Activated T-helper 17 cell treated with anti-CD3 and anti-CD28 coated beads, Interleukin-2, amount 50 U/mL, for 72 hours (primary cell): Measurements from ENCODE around the gene CD226. TPM values are rescaled to one million over a fixed set of nuclear protein-coding genes. Genes with fewer than 3 reads are reported as not detected.
"Not testable (repeated sequence)": the region's sequence is repeated elsewhere in the genome, so short reads cannot be mapped to it uniquely, and the experiment has no call there.

Source experiments
- ATAC-seq: fragments of 150-1000 bp; cut with Tn5 transposase; replicated peaks from 2 replicates; pipeline ENCODE4 v1.10.0; 2021; ENCODE audit warnings: mild to moderate bottlenecking, moderate library complexity
- H3K27ac Mint-ChIP-seq: one replicate; pipeline ENCODE4 v1.8.0; 2022; ENCODE audit warnings: mixed read lengths
- H3K27me3 Mint-ChIP-seq: one replicate; pipeline ENCODE4 v1.8.0; 2022; ENCODE audit warnings: mixed read lengths
- H3K36me3 Mint-ChIP-seq: one replicate; pipeline ENCODE4 v1.8.0; 2022; ENCODE audit warnings: low read depth, mild to moderate bottlenecking, mixed read lengths
- H3K4me1 Mint-ChIP-seq: one replicate; pipeline ENCODE4 v1.8.0; 2022; ENCODE audit warnings: mixed read lengths
- H3K4me3 Mint-ChIP-seq: one replicate; pipeline ENCODE4 v1.8.0; 2022; ENCODE audit warnings: mild to moderate bottlenecking, mixed read lengths
- H3K9me3 Mint-ChIP-seq: one replicate; pipeline ENCODE4 v1.8.0; 2022; ENCODE audit warnings: mixed read lengths
- total RNA-seq, 2 donors: library from RNA; stranded (reverse); gene quantifications; one replicate each; pipeline ENCODE4 v1.2.3, GENCODE V29; 2022

CD226 gene
- total RNA-seq, 2 donors from 2014 or later = 136 to 146 TPM

DNA sequence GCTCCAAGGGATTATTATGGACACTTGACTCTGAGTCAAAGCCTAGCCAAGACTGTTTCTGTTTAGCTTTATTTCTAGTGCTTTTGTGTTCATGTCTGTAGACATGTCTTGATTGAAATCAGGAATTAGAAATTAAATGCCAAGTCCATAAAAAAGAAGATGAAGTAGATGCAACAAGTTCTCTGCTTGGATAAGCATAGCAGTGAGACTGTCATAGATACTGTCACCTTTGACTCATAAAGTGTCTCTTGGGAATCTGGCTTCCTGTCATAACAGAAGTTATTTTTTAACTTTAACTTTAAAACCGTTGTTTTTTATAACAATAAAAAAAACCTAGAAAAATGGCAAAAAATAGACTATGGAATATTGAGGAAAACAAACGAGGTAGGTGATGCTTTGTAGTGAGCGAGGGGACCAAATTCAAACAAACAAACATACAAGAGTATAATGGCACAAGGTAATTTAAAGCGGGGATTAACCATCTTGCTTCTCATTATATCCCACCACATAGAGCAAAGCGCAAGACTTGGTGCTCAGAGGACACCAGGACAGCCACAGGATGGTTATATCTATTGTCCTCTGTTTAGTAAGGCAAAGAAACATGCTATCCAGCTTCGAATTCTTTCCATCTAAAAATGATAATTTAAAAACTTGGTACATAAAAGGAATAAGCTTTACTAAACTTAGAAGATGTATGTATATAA, 64.6 kb downstream of the CD226 start:
- H3K4me1 Mint-ChIP-seq = peaks cover 44% of the 10 kb centered on the region
- H3K36me3 Mint-ChIP-seq = peaks cover 89% of the 10 kb centered on the region
- ATAC-seq = peak; percentile 7

DNA sequence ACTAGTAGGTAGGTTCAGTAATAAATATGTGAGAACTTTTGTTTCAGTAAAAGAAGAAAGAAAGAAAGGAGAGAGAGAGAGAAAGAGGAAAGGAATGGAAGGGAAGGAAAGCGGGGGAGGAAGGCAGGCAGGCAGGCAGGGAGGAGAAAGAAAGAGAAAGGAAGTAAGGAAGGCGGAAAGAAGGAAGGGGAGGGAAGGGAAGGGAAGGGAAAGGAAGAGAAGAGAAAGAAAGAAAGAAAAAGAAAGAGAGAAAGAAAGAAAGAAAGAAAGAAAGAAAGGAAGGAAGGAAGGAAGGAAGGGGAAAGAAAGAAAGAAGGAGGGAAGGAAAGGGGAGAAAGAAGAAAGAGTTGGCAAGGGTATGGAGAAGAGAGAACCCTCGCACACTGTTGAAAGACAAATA, 67.6 kb downstream of the CD226 start:
- peaks cover 31% of the 10 kb centered on the region for H3K4me1 Mint-ChIP-seq
- H3K27ac Mint-ChIP-seq = peak overlapping the region; percentile 70
- H3K4me3 Mint-ChIP-seq = no peak overlapping the region
- H3K9me3 Mint-ChIP-seq = no peaks in the 10 kb centered on the region
- no peak for ATAC-seq
- no peaks in the 10 kb centered on the region for H3K27me3 Mint-ChIP-seq
- peaks cover 92% of the 10 kb centered on the region for H3K36me3 Mint-ChIP-seq

More for the DNA sequence above, 64.6 kb downstream of the CD226 start:
- Mint-ChIP-seq H3K9me3 (no peaks in the 10 kb centered on the region), H3K4me3 (peak overlapping the region; percentile 85), H3K27me3 (no peaks in the 10 kb centered on the region), H3K27ac (peak overlapping the region; percentile 100)

DNA sequence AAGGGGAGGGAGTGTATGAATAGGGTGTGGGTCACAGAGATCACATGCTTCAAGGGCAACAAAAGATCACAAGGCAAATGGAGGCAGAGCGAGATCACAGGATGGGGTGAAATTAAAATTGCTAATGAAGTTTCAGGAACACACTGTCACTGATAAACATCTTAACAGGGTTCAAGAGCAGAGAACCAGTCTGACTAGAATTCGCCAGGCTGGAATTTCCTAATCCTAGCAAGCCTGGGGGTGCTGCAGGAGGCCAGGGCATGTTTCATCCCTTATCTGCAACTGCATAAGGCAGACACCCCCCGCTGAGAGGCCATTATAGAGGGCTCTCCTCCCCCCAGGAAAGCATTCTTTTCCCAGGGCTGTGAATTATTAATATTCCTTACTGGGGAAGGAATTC, 68.6 kb downstream of the CD226 start:
- H3K27me3 Mint-ChIP-seq, ATAC-seq, H3K4me3 Mint-ChIP-seq, H3K9me3 Mint-ChIP-seq: not testable (repeated sequence)
- peaks cover 29% of the 10 kb centered on the region for H3K4me1 Mint-ChIP-seq
- H3K27ac Mint-ChIP-seq = peak overlapping the region; percentile 70
- H3K36me3 Mint-ChIP-seq = peaks cover 91% of the 10 kb centered on the region

DNA sequence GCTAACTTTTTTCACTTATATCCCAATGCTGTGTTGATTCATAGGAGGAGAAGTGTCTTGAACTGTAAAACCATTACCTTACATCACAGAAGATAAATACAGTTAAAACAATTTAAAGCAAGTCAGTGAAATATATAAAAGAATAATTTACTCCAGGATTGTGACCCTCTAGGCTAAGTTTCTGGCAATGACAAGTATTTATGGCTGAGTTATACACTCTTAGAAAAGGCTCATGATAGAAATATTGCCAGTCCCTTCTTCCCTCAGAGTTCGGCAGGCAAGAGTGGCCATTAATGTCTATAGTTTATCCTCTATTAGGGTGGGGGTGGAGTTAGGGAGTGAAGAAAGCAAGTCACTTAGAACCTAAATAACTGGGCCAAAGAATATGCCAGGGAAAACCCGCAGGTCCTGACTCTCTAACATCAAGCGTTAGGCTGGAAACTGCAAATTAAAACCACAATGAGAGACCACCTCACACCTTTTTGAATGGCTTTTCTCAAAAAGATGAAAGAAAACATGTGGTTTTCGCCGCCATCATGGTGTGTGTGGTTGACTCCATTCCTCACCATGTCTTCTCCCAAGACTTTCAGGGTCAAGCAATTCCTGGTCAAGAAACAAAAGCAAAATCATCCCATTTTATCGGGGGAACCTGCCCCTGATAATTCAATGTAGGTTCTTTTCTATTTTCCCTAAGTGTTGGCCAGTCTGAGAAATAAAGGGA, 69.3 kb downstream of the CD226 start:
- peaks cover 88% of the 10 kb centered on the region for H3K36me3 Mint-ChIP-seq
- peaks cover 28% of the 10 kb centered on the region for H3K4me1 Mint-ChIP-seq
- H3K9me3 Mint-ChIP-seq = no peaks in the 10 kb centered on the region
- no peak for ATAC-seq
- H3K27me3 Mint-ChIP-seq = no peaks in the 10 kb centered on the region
- H3K27ac Mint-ChIP-seq = peak overlapping the region; percentile 36
- H3K4me3 Mint-ChIP-seq = no peak overlapping the region

DNA sequence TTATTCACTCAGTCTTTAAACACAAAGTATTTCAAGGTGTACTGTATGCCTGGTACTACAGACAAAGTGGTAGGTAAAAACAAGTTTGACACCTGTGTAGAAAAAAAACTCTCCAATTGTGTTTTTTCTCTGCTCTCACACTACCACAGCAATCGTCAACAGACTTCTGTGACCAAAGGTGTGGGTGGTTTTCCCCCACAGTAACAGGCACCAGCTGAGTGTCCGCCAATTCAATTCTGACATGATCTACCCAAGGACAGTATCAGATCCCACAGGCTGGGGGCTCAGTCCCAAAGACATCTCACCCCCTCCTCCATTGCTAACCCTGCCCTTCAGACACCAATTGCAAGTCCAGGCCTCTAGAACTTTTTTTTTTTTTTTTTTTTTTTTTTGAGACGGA, 71.2 kb downstream of the CD226 start:
- H3K27ac Mint-ChIP-seq = peak overlapping the region; percentile 17
- no peaks in the 10 kb centered on the region for H3K27me3 Mint-ChIP-seq
- H3K4me3 Mint-ChIP-seq = no peak overlapping the region
- no peaks in the 10 kb centered on the region for H3K9me3 Mint-ChIP-seq
- peaks cover 93% of the 10 kb centered on the region for H3K36me3 Mint-ChIP-seq
- peaks cover 27% of the 10 kb centered on the region for H3K4me1 Mint-ChIP-seq
- ATAC-seq = no peak

DNA sequence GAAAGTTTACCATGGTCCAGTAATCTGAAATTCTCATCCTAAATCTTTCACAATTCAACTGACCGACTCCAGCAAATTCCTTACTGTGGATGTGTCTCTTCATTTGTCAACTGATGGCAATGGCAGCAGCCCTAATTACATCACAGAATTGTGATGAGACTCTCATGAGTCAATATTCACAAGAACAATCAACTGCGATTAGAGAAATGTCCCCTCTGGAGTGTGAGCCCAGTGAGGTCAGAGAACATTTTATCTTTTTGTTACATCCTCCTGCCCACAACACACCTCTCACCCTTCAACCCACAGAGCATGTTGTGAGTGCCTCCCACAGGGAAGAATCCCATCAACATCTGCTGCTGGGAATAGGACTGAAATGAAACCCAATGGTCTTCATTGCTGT, 73.6 kb downstream of the CD226 start:
- H3K4me3 Mint-ChIP-seq = no peak overlapping the region
- peak overlapping the region; percentile 42 for H3K27ac Mint-ChIP-seq
- H3K36me3 Mint-ChIP-seq = peaks cover 91% of the 10 kb centered on the region
- peaks cover 30% of the 10 kb centered on the region for H3K4me1 Mint-ChIP-seq
- H3K9me3 Mint-ChIP-seq = no peaks in the 10 kb centered on the region
- ATAC-seq = no peak
- no peaks in the 10 kb centered on the region for H3K27me3 Mint-ChIP-seq

DNA sequence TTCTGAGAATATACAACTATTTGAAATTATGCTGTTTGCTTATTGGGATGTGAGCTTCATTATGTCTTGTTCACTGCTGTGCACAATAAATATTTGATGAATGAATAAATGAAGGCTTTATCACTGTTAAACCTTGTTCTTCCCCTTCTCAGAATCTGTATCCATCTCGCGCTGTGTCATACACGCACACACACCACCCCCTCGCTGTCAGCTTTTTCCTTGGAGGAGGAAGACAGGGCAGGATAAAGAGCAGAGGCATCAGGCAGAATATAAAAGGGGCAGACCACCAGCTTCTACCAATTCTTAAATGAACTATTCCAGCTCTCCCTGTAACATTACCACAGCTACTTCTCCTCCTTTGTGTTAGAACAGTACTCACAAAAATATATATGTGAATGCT, 75.0 kb downstream of the CD226 start:
- Mint-ChIP-seq H3K4me3 (no peak overlapping the region), H3K36me3 (peaks cover 91% of the 10 kb centered on the region), H3K4me1 (peaks cover 30% of the 10 kb centered on the region), H3K27me3 (no peaks in the 10 kb centered on the region), H3K9me3 (no peaks in the 10 kb centered on the region), H3K27ac (peak overlapping the region; percentile 73)
- no peak for ATAC-seq

DNA sequence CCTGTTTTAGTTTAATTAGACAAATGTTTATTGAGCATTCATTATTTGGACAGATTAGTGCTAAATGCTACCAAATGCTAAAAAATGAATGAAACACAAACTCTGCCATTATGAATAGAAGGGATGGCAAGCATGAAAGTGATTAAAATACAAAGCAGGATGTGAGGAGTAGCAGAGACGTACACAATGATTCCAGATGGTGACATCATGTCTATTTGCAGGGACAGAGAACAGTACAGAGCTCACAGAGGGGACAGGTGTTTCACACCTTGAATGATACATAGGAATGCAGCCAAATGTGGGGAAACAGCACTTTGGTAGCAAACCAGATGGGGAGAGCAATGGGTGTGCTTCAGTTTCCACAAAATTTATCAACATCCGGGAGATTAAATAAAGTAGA, 76.3 kb downstream of the CD226 start:
- ATAC-seq = no peak
- Mint-ChIP-seq H3K9me3 (no peaks in the 10 kb centered on the region), H3K27me3 (no peaks in the 10 kb centered on the region), H3K27ac (peak overlapping the region; percentile 71), H3K36me3 (peaks cover 91% of the 10 kb centered on the region), H3K4me1 (peaks cover 35% of the 10 kb centered on the region), H3K4me3 (no peak overlapping the region)

DNA sequence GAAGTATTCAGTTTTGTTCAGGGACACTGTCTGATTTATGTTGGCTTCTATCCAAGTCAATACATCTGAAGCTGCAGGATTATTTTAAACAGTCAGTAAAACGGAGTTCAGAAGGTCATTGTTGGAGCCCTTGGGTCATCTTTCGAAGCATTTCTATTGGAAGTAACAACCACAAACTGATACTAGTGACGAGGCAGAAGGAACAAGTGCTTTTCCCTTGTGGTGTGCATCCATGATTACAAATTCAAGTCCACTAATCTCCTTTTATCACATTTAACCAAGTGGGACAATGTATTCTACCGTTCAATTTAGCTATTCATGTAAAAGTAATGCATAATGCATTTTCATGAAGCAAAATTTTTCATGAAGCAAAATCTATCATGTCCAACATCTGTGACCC, 76.9 kb downstream of the CD226 start:
- no peaks in the 10 kb centered on the region for H3K9me3 Mint-ChIP-seq
- no peak for ATAC-seq
- peaks cover 91% of the 10 kb centered on the region for H3K36me3 Mint-ChIP-seq
- H3K4me1 Mint-ChIP-seq = peaks cover 33% of the 10 kb centered on the region
- no peaks in the 10 kb centered on the region for H3K27me3 Mint-ChIP-seq
- no peak overlapping the region for H3K4me3 Mint-ChIP-seq
- H3K27ac Mint-ChIP-seq = peak overlapping the region; percentile 71

DNA sequence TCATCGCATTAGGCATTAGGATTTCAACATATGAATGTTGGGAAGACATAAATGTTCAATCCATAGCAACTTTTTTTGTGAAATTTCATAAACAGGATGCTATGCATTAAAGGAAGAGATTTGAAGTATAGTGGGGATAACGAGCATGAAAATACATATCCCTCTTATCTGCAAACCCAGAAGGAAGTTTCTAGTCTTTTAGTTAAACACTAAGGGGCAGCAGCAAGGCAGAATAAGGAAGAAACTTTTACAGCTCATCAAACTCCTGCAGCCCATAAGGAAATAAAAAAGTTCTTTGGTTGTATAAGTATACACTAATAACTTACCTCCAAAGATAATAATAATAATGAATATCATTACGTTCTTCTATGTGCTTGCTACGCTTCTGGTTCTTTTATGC, 81.5 kb downstream of the CD226 start:
- H3K27ac Mint-ChIP-seq = no peak overlapping the region
- H3K36me3 Mint-ChIP-seq = peaks cover 98% of the 10 kb centered on the region
- H3K9me3 Mint-ChIP-seq = no peaks in the 10 kb centered on the region

DNA sequence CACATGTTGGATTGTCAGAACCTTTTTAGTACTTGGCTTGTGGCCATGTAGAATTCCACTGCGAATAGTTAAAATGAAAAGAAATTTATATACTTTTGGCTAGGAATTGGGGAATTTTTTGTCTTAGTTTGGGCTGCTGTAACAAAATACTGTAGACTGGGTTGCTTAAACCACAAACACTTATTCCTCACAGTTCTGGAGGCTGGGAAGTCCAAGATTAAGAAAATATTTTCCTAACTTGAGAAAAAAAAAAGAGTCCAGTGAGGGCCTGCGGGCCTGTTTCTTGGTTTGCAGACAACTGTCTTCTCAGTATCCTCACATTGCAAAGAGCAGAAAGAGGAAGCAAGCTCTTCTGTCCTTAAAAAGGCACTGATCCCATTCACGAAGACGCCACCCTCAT, 81.9 kb downstream of the CD226 start:
- ATAC-seq = no peak
- Mint-ChIP-seq H3K27me3 (no peaks in the 10 kb centered on the region), H3K4me3 (no peak overlapping the region), H3K27ac (no peak overlapping the region), H3K4me1 (peaks cover 16% of the 10 kb centered on the region), H3K9me3 (no peaks in the 10 kb centered on the region), H3K36me3 (peaks cover 95% of the 10 kb centered on the region)

More for the DNA sequence above, 81.5 kb downstream of the CD226 start:
- Mint-ChIP-seq H3K27me3 (no peaks in the 10 kb centered on the region), H3K4me3 (no peak overlapping the region), H3K4me1 (peaks cover 18% of the 10 kb centered on the region)
- no peak for ATAC-seq

DNA sequence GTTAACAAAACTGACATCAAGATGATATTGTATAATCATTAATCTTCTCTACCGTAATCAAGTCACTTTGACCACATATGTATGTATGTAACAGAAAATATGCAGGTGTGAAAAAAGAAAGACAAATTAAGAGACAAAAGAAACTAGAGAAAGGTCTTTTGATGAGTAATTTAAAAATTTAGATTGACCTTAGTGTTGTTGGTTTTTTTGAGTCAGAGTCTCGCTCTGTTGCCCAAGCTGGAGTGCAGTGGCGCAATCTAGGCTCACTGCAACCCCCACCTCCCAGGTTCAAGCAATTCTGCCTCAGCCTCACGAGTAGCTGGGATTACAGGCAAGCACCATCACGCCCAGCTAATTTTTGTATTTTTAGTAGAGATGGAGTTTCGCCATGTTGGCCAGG, 82.9 kb downstream of the CD226 start:
- not testable (repeated sequence) for H3K4me3 Mint-ChIP-seq, H3K9me3 Mint-ChIP-seq, H3K27me3 Mint-ChIP-seq
- Mint-ChIP-seq H3K4me1 (peaks cover 12% of the 10 kb centered on the region), H3K36me3 (peaks cover 94% of the 10 kb centered on the region), H3K27ac (peak overlapping the region; percentile 56)
- ATAC-seq = peak; percentile 37

DNA sequence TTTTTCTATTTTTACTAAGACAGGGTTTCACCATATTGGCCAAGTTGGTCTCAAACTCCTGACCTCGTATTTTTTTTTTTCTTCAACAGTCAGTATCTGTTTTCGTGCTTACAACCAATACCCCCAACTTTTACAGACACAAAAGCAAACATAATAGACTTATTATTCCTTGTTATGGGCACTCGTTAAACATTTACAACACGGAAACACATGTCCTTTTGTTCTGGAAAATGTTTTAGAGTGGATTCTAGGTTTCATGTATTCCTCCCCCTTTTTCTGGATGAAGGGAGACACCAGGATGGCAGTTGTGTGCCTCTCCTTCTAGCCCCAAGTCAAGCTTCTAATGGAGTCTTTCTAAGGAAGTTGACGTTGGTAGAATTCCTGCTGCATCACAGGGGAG, 88.8 kb downstream of the CD226 start:
- Mint-ChIP-seq H3K27me3 (no peaks in the 10 kb centered on the region), H3K36me3 (peaks cover 67% of the 10 kb centered on the region), H3K9me3 (no peaks in the 10 kb centered on the region), H3K4me3 (no peak overlapping the region), H3K4me1 (peaks cover 8% of the 10 kb centered on the region), H3K27ac (no peak overlapping the region)
- no peak for ATAC-seq

DNA sequence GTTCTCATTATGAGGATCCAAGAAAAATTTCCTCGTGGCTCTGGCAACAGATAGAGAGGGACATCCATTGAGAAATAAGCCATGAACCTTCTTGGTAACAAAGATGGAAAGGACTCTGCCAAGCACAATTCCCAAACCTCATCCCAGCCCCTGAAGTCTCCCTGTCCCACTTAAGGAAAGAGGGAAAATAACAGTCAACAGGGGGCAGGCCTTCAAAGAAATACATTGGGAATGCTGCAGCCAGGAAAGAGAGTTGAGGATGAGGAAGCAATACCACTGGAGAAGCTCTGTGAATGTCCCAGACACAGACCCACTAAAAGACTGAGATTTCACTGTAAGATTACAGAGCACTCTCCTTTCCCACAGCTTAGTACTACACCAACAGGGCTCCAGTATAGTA, 93.2 kb downstream of the CD226 start:
- peaks cover 34% of the 10 kb centered on the region for H3K36me3 Mint-ChIP-seq
- H3K4me3 Mint-ChIP-seq = no peak overlapping the region
- no peaks in the 10 kb centered on the region for H3K27me3 Mint-ChIP-seq
- H3K27ac Mint-ChIP-seq = peak overlapping the region; percentile 2
- no peaks in the 10 kb centered on the region for H3K9me3 Mint-ChIP-seq
- ATAC-seq = no peak
- H3K4me1 Mint-ChIP-seq = peaks cover 4% of the 10 kb centered on the region

DNA sequence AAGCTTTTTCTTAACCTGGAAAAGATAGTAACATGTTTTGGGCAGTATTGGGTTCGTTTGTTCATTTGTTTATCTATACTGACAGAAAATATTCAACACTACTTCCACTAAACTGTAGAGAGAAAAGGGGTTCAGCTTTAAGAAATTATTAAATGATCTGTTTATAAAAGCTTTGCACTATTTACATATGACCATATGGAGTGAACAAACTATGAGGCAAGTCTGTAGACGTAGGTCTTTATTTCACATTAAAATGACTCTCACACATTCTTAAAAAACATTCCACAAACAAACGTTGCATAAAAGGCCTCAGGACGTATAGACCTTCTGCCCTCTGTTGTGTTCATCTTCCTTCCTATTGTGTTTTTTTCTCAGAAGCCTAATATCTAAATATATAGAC, 94.6 kb downstream of the CD226 start:
- Mint-ChIP-seq H3K27me3 (no peaks in the 10 kb centered on the region), H3K9me3 (no peaks in the 10 kb centered on the region), H3K4me1 (peaks cover 4% of the 10 kb centered on the region), H3K4me3 (no peak overlapping the region), H3K36me3 (peaks cover 26% of the 10 kb centered on the region), H3K27ac (no peak overlapping the region)
- no peak for ATAC-seq
